Measurements from ENCODE around the gene CCDC61. TPM values are rescaled to one million over a fixed set of nuclear protein-coding genes. Genes with fewer than 3 reads are reported as not detected.

Gene CCDC61
- total RNA-seq, 1 experiment from 2014 or later = 16.9 TPM

DNA sequence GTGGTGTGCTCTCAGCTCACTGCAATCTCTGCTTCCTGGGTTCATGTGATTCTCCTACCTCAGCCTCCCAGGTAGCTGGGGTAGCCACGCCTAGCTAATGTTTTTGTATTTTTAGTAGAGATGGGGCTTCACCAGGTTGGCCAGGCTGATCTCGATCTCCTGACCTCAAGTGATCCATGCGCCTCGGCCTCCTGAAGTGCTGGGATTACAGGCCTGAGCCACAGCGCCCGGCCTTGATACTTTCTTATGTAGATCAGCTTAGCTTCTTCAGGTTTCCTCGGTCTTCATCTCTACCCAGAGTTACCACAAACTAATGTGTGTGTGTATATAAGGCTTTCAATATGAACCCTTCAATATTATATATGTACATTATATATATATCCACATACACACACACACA, 9.9 kb upstream of the CCDC61 start:
- H3K4ac ChIP-seq (ENCODE audit: low read depth, low read length) = no peak overlapping the region
- no peak overlapping the region for H3K23ac ChIP-seq (ENCODE audit: insufficient read length, low read depth, low read length)
- Mint-ChIP-seq H3K36me3 (ENCODE audit: insufficient read depth in 1 of 3, low read depth in 3 of 3) (no peaks in the 10 kb centered on the region; a peak in 1 of 7 replicates), H3K4me1 (peaks cover 8 to 14% of the 10 kb centered on the region in 2 experiments), H3K27ac (peak overlapping the region in 1 of 3 experiments; percentile 48; a peak in 1 of 7 replicates), H3K27me3 (ENCODE audit: low read depth) (peaks cover 24% of the 10 kb centered on the region), H3K4me3 (no peak overlapping the region), H3K9me3 (peaks cover 0 to 3% of the 10 kb centered on the region in 2 experiments; a peak in 1 of 5 replicates)
- H2BK12ac ChIP-seq (ENCODE audit: insufficient read length, low read depth, low read length) = no peak overlapping the region
- H2BK120ac ChIP-seq (ENCODE audit: low read depth, low read length, poor library complexity, severe bottlenecking) = no peak overlapping the region
- H3K9me3 ChIP-seq (ENCODE audit: control insufficient read depth, low read depth, low read length) = no peaks in the 10 kb centered on the region
- H4K91ac ChIP-seq (ENCODE audit: insufficient read length, low read depth, low read length) = no peak overlapping the region
- H2BK15ac ChIP-seq (ENCODE audit: low read depth, low read length) = no peak overlapping the region
- H3K18ac ChIP-seq (ENCODE audit: insufficient read length, low read depth, low read length) = no peak overlapping the region
- H3K56ac ChIP-seq (ENCODE audit: insufficient read length, low read depth, low read length) = no peak overlapping the region
- no peak for DNase-seq
- no peak overlapping the region for H2BK20ac ChIP-seq (ENCODE audit: low read depth, low read length, poor library complexity, severe bottlenecking)
- no peaks in the 10 kb centered on the region; the same call in 1 of the 2 replicates for H3K4me1 ChIP-seq (ENCODE audit: insufficient read depth, low read length)
- H4K20me1 ChIP-seq (ENCODE audit: control insufficient read depth, insufficient read depth, insufficient read length) = no peaks in the 10 kb centered on the region
- no peak overlapping the region for H3K9ac ChIP-seq (ENCODE audit: extremely low read depth, insufficient read length, low read length)
- no peak overlapping the region for H4K5ac ChIP-seq (ENCODE audit: insufficient read length, low read depth, low read length)
- H4K8ac ChIP-seq (replicated peaks; ENCODE audit: insufficient read length, low read depth, low read length) = no peak overlapping the region
- WGBS (ENCODE audit: extremely low coverage, insufficient read length, low lambda C conversion rate) = no CpG with 5 or more reads among the region's 7 CpGs
- H3T11ph ChIP-seq (ENCODE audit: low read length) = no peak overlapping the region
- H3K79me2 ChIP-seq (ENCODE audit: insufficient read depth, low read length) = no peaks in the 10 kb centered on the region
- no peak overlapping the region for H3K14ac ChIP-seq (ENCODE audit: insufficient read depth, low read length)
- H3K4me2 ChIP-seq (ENCODE audit: insufficient read depth, insufficient read length, low read length) = no peak overlapping the region
- H3K79me1 ChIP-seq (ENCODE audit: insufficient read depth, low read depth, low read length, poor library complexity, severe bottlenecking) = no peaks in the 10 kb centered on the region
- TF ChIP-seq, protein P1, sequence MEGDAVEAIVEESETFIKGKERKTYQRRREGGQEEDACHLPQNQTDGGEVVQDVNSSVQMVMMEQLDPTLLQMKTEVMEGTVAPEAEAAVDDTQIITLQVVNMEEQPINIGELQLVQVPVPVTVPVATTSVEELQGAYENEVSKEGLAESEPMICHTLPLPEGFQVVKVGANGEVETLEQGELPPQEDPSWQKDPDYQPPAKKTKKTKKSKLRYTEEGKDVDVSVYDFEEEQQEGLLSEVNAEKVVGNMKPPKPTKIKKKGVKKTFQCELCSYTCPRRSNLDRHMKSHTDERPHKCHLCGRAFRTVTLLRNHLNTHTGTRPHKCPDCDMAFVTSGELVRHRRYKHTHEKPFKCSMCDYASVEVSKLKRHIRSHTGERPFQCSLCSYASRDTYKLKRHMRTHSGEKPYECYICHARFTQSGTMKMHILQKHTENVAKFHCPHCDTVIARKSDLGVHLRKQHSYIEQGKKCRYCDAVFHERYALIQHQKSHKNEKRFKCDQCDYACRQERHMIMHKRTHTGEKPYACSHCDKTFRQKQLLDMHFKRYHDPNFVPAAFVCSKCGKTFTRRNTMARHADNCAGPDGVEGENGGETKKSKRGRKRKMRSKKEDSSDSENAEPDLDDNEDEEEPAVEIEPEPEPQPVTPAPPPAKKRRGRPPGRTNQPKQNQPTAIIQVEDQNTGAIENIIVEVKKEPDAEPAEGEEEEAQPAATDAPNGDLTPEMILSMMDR (conservative IDR thresholded peaks at IDR 0.05) = no peak
- no peaks in the 10 kb centered on the region for H3K27me3 ChIP-seq (ENCODE audit: insufficient read depth, low read length)
- no peaks in the 10 kb centered on the region for H3K23me2 ChIP-seq (ENCODE audit: insufficient read length, low read depth, low read length, poor library complexity, severe bottlenecking)
- no peak overlapping the region for H2AFZ ChIP-seq (ENCODE audit: low read length)
- H3K27ac ChIP-seq (ENCODE audit: insufficient read length, low read depth, low read length) = no peak overlapping the region
- H2BK5ac ChIP-seq (ENCODE audit: insufficient read length, low read length) = no peak overlapping the region
- no peak overlapping the region for H2AK5ac ChIP-seq (ENCODE audit: insufficient read length, low read length)
